GM19043 (cell line): ENCODE data around the gene COL4A2.

ENCODE experiments used
- ATAC-seq: cut with Tn5 transposase; IDR thresholded peaks from one replicate; pipeline ENCODE4 v1.9.1; 2021; ENCODE audit warnings: low read depth; ENCODE audit not compliant: unreplicated experiment

COL4A2 gene

DNA sequence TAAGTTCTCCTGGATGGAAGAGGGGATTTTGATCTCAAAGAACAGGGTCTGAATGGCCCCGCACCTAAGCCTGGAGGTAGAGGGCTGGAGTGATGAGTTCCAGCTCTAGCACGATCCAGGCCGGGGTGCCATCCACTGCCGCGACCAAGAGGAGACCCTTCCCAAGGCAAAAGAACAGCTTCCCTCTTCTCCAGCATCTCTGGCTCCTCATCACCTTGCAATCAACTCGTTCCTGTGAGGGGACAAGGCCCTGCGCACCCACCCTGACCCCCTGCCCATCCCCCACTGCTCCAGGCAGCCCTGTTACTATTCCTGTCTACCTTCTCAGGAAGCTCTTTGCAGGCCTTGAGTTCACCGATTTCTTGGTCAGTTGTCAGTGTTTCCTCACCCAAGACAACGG lies 17.9 kb upstream of the COL4A2 start:
- ATAC-seq, result no peak

DNA sequence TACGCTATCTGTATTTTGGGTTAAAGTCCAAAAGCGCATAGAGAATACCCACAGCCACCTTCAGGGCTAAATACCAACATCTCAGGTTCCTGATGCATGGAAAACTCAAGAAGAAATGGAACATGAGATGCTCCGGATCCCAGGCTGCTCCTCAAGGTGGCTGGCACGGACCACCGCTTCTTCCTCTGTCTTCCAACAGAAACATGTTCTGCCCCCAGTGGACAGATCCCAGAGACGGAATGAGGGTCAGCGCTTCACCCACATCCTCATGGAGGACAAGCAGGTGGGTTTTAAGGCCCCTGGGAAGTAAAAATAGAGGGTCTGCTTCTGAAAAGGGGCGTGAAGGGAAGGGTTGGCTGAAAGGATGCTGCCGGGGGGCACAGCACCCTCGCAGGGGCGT lies 17.4 kb upstream of the COL4A2 start:
- ATAC-seq, result no peak

DNA sequence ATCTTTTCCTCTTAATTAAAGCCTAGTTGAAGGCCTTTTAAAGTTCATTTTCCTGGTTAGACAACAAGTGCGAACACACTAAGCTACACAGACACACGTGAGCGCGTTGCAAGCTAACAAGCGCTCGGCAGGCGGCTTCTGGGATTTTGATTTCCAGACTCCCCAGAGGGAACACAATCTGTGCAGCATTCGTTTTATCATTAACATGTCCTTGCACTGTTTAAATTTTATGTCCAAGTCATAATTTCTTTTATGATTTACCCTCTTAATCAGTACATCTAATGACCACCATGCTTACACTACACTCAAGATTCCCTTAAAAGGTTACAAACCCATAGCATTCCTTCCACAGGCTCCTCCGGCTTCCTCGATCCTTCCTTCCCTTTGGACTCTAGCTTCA lies 16.9 kb upstream of the COL4A2 start:
- ATAC-seq, result no peak

DNA sequence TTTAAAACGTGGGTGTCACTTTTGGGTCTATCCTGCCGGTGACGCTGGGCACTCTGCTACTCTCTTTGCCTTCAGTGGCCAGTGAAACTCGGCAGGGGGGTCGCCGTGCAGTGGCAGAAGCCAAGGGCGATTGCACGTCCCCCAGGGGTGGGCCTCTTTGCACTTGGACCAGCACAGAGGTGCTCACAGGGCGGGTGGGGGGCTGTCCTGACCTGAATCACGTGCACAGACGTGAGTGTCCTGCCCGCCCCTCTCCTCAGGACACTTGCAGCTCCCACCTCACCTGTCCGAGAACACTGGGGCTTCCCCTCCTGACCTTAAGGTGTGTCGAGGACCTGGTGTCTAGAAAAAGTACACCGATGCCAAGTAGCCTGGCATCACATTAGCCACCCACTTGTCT lies 16.3 kb upstream of the COL4A2 start:
- no peak for ATAC-seq

DNA sequence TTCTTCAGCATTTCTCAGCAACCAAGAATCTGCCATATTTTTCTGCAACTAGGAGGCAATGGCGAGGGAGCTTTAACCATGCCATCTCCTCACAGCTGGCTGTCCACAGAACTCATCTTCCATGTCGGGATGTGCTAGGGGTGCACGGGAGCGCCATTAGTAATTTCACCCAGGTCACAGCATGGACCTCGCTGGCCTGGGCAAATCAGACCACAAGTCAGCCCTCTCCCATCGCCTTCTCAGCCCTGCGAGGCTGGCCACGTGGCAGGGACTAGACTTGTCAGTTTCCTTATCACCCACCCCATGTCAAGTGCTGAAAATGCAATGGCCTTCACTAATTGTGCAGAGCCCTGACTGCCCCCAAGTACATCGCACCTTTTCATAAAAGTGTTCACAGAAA lies 15.8 kb upstream of the COL4A2 start:
- no peak for ATAC-seq

DNA sequence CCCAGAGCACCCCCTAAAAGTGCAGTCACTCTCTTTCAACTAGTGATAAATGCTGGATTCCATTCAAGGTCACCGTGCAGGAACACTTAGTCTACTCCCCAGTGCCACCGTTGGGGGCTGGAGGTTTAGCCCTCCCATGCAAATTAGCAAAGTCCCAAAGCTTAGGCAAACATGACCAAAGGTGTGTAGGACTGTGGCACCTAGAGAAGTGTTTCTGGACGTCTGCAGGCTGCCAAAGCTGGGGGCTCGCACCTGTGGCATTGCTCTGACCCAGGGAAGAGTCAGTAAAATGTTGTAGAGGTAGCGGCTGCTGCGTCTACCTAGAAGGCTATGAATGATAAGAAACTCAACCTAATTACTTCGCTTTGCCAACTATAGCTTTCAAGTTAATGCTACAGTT lies 14.0 kb upstream of the COL4A2 start:
- ATAC-seq, result no peak

DNA sequence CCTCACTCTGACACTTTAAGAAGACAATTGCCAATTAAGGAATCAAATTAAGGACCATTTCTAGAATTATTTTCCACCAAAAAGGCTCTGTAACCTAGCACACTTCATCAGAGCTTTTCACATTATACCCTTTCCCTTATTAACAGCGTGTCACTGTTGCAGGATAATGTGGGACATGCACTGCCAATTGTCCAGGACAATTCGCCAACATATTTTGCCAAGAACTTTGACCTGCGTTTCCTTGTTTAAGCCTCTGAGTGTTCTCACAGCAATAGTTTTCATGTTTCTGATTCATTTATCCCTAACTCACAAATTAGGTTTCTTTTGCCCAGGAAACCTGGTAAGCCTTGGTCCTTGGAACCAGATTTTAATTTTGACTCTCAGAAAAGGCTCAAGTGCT lies 13.4 kb upstream of the COL4A2 start:
- no peak for ATAC-seq

DNA sequence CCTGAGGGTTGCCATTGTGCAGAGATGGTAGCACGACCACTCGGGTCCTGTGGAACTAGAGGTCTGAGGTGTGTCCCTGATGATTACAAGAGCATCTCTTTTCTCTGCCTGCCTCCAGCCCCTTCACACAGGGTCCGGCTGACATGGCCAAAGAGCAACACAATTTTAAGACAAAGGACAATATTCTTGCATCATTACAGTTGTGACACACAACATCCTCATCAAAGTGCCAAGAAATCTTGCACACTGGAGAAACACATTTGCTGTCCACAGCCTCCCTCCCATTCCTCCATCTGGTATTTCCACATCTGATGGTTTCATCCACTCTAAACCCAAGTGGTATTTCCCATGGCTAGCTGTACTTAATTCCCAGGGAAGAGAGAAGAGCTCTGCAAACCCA lies 12.9 kb upstream of the COL4A2 start:
- no peak for ATAC-seq

DNA sequence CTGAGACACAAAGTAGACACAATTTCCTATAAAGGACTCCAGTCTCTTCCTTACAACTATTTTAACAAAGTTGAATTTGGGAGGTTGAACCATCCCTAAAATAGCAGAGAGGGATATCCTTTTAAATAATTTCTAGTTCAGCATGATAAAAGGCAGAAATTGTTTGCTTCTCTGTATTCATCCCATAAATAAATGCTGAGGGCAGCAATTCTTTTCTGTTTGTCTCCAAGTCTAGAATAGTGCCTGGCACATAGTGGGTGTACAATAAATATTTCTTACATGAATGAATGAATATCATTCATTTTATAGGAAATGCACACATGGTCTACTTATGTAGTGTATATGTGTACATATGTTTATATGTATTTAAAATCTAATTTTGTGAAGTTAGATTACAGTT lies 12.5 kb upstream of the COL4A2 start:
- ATAC-seq, result no peak

DNA sequence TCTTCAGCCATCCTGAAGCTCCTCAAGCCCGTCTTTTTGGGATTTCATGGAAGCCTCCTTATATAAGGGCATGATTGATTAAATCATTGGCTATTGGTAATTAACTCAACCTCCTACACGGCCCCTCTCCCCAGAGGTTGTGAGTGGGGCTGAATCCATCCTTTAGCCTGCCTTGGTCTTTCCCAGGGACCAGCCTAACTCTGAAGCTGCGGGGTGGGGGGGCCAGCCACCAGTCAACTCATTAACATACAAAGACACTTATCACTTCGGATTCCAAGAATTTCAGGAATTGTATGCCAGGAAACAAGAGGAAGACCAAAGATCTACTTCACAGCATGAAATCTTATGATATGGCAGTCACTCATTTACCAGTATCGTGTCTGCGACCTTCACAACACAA lies 10.1 kb upstream of the COL4A2 start:
- no peak for ATAC-seq

DNA sequence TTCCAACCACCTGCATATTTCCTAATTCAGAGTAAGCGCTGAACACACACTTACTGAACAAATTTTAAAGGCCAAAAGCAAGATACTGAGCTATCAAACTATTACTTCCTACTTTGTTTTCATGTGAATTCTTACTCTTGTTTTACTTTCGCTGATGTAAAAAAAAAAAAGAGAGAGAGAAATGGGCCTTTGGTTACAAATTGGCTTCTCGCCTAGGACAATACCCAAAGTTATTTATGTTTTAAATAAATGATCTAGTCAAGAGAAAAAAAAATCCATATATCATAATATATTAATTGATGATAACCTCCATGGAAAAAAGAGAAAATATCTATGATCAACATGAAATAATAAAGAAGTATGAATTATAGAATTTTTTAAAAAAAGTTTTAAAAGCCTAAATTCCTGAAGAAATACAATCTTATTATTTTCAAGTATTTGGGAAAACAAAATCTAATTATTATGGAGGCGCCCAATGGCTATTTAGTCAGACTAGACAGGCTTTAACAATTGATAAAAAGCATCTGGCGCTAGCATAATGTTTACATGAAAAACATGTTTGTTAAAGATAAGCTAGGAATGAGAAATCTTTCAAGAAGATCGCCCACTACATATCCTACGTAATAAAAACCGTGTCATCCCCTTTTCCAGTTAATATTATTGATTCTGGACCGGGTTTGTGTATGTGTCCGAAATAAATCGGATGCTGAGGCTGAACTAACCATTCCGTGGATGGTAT lies 9.1 kb upstream of the COL4A2 start:
- ATAC-seq, result no peak

DNA sequence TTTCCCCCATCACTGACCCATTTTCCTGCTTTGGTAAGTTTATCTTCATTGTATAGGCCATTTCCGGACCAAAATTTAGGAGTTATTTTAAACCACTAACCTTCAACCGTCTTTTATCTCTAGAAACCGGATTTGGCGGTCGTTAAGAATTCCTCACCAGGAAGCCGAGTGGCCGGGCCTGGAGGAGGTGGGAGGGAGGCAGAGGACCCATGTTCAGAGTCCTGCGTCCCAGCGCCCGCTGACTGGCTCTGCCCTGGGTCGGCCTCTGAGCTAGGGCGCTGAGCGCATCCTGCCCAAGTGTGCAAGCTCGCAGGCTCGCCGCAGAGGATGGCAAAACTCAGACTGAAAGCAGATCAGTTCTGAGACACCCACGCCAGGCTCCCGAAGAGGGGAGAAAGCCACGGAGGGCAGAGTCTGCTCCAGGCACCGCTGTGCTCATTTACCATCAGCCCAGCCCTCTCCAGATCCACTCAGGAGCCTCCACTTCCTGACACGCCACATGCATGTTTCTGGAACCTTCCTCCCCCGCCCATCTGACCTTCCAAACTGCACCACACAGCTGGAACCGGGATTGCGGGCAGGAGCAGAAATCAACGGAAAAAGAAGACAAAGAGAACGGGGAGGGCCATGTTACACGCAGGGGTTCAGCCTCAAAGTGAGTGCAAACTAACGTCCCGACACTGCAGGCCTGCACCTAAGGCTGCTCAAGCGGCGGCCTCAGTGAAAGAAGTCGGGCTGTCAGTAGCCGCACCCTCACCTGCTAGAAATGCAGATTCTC lies 8.4 kb upstream of the COL4A2 start:
- no peak for ATAC-seq

DNA sequence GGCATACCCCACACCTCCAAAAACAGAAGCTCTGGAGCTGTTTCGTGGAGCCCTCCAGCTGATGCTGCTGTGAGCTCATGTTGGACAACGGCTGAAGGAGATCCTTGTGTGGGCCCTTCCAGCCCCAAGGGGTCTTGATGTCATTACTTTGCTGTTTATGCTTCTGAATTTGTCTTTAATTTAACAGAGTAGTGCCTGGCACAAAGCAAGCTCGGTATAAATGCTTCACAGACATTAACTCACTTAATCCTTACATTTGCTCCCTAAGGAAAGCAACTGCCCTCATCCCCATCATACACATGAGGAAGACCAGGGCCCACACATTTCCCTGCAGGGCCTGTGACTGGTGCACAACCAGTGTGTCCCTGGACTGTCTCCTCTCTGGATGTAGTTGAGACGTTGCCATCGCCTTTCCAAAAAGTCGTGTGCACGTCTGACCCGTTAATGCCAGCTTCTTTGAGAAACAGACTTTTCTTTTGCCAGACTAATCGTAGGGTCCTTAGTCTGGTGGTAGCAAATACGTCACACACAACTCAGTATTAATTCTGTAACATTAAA lies 7.7 kb upstream of the COL4A2 start:
- no peak for ATAC-seq

DNA sequence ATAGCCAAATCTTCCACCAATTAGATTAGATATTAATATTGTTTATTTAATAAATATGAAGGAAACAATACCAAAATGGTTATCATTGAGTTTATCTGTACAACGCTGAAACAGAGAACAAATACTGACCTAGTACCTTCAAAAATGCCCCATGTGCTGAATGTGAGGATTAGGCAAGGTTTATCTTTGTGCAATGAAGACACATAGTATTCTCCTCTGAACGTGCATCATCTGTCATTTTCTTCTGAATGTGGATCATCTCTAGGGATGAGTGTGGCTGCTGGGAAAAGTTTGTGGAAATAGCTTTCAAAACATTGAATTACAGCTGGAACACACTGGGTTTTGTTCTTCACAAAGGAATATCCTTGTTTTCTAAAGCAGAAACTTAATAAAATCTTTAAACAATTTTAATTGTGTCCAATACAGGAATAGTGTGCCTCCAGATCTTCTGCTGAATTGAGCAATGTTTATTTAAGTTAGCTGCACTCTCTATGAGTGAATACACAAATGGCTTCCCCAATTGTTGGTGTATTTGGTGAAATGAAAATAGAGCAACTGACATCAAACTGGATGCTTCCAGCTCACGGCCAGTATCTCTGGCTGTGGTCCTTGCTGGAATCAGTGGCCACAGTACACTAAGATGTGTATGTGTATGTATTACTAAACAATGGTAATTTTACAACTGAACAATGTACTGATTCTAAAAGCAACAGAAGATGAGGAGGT lies 6.8 kb upstream of the COL4A2 start:
- no peak for ATAC-seq

DNA sequence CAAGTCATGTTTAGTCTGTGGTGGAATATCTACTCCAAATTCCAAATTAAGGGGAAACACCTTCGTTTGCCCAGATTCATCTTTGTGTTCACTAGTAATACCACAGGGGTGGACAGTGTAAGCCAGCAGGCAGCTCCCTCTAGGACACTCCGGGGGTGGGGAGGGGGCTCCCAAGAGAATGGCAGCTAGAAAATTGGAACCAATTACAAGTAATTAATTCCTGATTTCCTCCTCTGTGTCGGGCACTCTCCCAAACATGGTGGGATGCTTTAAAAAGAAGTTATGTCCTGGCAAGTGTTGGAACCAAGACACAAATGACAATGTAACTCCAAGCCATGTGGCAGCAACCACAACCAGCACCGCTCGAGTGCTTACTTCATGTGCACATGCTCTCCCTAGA lies 6.0 kb upstream of the COL4A2 start:
- ATAC-seq, result no peak

DNA sequence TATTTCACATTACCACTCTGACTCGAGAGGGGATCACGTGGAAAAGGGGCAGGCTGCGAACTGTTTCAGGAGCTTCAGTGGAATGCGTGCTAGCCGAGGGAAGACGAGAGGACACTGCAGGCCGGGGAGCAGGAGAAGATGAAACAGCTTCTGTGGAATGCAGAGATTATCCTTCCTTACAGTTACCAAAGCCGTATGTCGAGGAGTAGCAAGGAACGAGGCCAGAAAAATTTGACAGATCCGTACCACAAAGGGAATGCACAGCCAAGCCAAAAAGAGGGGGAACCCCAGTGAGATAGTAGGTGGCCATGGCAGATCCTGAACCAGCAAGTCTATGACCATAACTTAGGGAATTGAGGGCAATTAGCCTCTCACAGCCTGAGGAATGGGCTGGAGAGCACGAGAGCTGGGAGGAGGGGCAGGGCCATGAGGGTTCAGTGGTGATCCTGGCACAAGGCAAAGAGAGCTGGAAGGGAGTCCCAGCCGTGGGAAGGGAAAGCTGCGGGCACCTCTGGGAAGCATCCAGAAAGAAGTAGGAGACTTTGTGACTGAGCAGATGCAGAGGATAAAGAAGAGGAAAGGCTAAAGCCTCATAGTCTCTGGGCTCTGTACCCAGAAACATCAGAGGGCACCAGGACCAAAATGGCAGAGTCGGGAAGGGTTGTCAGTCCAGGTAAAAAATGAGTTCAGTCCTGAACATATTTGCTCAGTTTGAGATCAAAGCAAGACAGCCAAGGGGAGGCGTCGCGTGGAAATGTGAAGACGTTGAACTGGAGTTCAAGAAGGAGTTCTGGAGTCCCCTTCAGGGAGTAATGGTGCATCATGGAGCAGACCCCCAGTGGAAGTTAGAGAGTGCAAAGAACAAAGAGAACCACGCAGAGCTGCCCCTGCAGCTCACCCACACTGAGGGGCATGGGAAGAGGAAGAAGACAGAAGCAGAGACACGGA lies 5.2 kb upstream of the COL4A2 start:
- ATAC-seq, result no peak

DNA sequence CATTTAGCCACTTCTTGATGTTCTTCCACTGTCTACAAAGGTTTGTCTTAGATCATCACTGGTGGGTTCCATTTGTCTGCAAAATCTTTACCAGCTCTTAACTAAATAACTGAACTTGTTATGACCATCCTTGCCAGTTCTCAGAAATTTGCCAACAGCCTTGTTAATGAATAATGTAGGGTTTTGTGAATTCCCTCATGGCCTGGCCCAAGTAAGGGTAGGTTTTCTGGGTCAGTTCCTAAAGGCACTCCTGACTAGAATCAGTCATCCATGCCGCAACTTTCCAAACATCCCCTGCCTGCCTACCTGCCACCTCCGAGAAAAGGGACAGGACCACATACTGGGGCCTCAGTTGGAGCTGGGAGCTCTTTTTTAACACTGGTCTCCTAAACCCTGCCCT lies 4.1 kb upstream of the COL4A2 start:
- ATAC-seq, result no peak

DNA sequence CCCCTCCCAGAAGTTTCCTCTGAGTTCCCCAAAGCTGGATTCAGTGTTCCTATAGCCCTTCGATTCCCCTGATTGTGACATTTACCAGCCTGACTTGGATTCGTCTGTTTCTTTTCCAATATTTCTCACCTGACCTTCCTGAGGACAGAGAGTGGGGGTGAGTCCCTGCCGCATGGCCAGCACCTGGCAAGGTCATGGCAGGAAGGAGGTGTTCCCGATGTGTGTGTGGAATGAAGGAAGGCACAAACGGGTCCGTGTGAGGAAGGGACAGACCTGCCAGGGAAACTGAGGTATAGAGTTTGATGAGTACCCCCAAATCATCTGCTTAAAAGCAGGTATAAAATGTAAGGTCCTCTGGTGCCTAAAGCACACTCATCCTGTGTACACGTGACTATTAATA lies 3.4 kb upstream of the COL4A2 start:
- no peak for ATAC-seq

DNA sequence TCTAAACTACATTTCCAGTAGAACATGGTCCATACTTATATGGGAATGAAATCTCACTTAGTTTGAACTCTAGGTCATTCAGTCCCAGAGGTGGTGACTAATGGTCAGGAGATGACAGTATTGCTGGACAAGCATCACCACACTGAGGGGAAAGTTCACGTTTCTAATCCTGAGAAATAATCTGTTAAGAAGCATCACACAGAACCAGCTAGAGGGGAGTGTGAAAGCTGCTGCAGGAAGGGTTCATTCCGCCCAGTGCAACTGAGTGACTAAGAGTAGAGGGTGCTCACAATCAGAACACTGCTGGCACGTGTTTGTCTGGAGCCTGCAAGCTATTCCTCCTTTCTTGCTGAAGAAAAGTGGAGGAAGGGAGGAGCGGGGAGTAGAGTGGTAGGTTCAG lies 2.8 kb upstream of the COL4A2 start:
- no peak for ATAC-seq

DNA sequence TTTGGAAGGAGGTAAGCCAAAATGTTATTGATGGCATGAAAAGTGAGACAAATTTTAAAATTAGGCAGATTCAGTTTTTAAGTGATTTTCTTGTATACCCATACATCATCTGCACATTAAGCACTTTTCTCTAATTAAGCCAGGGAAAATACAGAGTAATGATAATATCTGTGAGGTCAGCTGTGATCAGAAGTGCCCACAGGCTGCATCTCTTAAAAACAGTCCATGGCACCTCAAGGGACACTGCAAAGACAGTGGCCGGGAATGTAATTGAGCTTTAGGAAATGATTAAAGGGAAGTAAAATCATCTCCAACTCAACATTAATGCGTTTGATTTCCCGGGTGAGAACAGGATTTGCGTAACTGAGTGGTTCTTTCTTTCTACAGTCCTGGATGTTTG lies 2.1 kb upstream of the COL4A2 start:
- no peak for ATAC-seq
